Epithelial cell of proximal tubule (primary cell): Measurements from ENCODE around the gene PARVA. TPM values are rescaled to one million over a fixed set of nuclear protein-coding genes. Genes with fewer than 3 reads are reported as not detected.

Experiments
- DNase-seq: peaks from one replicate; pipeline ENCODE4 v3.0.0-alpha.2; 2011; ENCODE audit warnings: low read depth
- H3K4me3 ChIP-seq: 2 replicates; pipeline ENCODE4 v1.5.1; 2011; ENCODE audit warnings: low read depth, mild to moderate bottlenecking, low read length
- total RNA-seq: library from RNA; depleted of rRNA; stranded (reverse); fragments of >200 nt; gene quantifications from 2 replicates; pipeline ENCODE4 v1.2.3, GENCODE V29; 2015
- TF ChIP-seq, protein P1 (sequence below): conservative IDR thresholded peaks from 2 replicates; pipeline ENCODE4 v1.5.1; 2012; ENCODE audit warnings: low read depth, mild to moderate bottlenecking, low read length

Gene PARVA
- total RNA-seq, 1 donor from 2014 or later = 32.6 TPM

DNA sequence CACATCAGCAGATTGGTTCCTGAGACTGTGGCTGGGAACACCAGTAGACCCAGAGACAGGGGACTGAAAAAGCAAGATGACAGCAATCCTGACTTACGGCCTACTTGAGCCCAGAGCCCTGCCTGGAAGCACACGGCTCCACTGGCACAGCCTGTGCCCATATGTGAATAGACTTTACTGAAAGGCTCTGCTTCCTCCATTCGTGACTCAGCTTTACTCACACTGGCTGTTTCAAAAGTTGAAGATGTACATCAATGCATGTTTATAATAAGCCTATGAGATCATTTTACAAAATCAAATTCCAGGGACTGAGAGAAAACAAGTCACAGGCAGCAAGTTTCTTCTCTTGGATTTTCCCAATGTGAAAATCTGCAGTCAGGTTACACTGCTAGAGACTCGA, 162.2 kb downstream of the PARVA start:
- no peak for DNase-seq

DNA sequence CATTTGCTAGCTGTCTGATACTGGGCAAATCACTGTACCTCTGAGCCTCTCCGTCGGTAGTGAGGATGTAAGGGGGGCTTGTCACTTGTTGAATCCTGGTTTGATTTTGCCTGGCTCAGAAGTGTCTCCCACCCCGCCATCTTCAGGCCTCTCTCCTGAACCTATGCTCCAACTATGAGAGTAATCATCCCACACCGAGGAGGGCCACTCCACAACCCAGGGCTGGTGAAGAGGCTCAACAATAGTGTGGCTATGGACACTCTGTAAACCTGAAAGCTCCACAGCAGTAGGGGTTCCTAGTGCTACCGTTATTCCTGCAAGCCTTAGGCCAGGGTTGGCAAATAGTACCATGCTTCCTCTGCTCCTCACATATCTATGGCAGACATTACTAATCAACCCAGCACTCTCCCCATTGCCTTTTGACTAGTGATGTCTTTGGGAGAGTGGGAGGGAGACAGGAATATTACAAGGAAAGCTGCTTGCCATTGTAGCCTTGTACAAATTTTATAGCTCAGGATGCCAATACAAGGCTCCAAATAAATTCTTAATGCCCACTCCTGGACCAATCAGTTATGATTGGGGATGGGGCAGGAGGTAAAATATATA, 162.8 kb downstream of the PARVA start:
- TF ChIP-seq, protein P1, sequence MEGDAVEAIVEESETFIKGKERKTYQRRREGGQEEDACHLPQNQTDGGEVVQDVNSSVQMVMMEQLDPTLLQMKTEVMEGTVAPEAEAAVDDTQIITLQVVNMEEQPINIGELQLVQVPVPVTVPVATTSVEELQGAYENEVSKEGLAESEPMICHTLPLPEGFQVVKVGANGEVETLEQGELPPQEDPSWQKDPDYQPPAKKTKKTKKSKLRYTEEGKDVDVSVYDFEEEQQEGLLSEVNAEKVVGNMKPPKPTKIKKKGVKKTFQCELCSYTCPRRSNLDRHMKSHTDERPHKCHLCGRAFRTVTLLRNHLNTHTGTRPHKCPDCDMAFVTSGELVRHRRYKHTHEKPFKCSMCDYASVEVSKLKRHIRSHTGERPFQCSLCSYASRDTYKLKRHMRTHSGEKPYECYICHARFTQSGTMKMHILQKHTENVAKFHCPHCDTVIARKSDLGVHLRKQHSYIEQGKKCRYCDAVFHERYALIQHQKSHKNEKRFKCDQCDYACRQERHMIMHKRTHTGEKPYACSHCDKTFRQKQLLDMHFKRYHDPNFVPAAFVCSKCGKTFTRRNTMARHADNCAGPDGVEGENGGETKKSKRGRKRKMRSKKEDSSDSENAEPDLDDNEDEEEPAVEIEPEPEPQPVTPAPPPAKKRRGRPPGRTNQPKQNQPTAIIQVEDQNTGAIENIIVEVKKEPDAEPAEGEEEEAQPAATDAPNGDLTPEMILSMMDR = no peak
- H3K4me3 ChIP-seq = no peak overlapping the region
- DNase-seq = no peak

More for the DNA sequence above, 162.2 kb downstream of the PARVA start:
- TF ChIP-seq, protein P1 = no peak
- no peak overlapping the region for H3K4me3 ChIP-seq

DNA sequence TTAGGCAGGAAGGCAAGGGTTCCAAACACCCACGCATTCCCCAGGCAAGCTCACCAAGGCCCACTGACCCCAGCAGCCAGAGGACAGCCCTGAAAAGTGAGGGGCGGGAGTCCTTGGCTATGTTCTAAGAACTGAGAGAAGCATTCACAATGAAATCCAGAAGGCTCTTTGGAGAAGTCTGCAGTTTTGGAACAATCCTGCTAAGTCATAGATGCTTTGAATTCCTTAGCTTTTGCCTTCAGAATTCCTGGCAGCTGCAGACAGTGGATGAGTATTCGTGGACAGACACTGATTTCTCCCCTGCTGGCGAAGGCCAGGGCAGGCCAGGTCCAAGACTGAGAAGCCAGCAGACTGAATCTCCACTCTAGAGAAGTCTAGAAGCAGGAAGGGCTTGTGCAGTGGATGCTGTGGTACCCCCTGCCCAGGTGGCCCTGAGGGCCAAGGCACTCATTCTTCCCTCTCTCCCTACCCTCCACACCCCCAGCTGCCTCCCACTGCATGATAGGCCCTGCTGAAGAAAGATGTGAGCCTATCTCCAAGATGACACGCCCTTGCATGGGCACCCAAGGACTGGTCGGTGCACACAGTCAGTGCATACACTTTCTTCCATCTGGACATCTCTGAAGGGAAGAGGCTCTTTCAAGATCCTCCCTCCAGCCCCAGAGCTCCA, 163.7 kb downstream of the PARVA start:
- H3K4me3 ChIP-seq = no peak overlapping the region
- TF ChIP-seq, protein P1 = no peak
- no peak for DNase-seq

DNA sequence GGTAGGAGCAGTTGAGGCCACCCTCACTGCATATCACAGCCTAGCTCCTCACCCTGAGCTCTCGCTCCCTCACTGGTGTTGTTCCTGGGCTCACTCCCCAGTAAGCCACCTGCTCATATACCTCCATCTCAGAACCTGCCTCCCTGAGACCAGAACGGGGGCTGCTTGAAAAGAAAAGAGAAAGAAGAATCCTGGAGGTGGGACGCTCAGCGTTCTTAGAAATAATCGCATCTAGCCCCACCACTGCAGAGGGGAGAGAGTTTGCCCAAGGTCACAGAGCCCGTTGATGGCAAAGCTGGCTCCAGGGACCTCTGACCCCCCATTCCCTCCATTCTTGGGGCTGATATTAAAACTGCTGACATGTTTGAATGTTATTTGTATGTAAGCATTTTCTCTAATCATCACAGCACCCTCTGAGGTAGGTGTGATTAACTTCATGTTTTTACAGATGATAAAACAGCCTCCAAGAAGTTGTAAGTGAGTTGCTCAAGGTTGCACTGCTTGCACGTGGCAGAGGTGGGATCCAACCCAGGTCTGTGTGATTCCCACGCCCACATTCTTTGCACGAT, 164.3 kb downstream of the PARVA start:
- no peak for DNase-seq
- TF ChIP-seq, protein P1 = no peak
- no peak overlapping the region for H3K4me3 ChIP-seq

DNA sequence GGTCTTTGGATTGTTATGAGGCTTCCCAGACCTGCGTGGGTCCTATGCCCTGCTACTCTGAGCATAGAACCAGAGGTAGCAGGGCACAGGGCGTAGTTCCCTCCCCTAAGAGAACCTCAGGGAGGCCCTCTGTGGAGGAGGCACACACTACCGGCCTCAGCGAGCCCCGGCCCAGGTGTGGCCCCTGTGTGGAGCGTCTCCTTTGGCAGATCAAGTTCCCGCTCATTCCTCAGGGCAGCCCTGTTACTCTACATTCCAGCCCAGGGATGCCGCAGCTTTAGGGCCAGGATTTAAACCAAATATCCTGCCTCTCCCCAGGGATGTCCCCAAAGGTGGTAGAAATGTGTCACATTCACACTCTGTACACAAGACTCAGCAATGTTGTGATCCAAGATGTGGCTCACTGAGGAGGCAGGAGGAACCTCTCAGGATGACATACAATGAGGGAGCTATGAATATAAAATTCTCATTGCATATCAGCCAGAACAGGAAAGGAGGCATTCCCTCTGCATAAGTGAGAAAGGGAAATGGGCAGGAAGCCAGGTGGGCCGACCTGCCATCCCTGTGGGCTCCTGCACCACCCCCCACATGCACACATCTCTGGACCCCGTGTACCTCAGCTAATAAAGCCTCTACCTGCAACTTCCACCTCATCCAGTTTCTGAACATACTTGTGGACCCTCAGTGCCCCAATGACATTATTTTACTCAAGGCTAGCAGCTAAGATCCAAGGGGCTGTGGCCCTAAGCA, 165.0 kb downstream of the PARVA start:
- TF ChIP-seq, protein P1 = no peak
- no peak overlapping the region for H3K4me3 ChIP-seq
- no peak for DNase-seq

DNA sequence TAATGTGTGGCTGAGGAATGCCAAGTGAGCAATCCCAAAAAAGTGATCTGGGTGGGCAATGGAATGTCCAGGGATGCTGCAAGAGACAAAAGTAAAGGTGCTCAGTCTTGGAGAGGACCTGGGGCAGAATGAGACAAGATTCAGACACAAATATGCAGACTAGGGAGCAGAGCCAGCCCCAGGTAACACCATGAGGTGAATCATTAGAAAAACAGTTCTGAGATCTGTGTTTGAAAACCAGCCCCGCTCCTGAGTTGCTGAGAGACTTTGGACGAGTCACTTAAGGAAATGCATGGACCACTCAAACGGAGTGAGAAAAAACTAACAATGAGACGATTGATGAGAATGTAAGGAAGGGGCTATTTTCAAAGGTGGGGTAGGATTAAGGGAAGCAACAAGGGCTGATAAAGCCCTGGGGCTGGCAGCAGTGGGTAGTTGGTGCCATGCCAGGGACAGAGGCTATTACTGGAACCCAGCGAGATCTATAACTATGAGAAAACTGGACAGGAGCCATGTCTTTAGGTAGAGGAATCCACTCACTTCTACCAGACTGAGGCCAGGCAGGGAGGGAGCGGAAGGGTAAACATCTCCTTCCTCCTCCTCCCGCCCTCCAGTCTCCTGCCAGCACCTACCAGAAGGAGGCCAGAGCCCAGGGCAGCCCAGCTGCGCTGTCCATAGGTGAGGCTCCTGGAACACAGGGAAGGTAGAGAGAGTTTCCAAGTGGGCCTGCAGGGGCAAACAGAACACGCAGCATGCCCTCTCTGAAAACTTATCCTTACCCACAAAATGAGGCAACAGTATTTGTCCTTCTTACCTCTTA, 166.4 kb downstream of the PARVA start:
- no peak overlapping the region for H3K4me3 ChIP-seq
- TF ChIP-seq, protein P1 = no peak
- DNase-seq = no peak
